NCI-H510A treated with DMSO at 0.1 percent for 48 hours (cell line): ENCODE results near the gene OBSCN.

ENCODE experiments used
- DNase-seq: peaks from one replicate; lab custom pipeline; 2025; lab: John Stamatoyannopoulos, UW

OBSCN gene

GRCh38 chr1:228403231-228403631 lies 195.4 kb downstream of the OBSCN start:
- no peak for DNase-seq

- no peak for DNase-seq
Observed at GRCh38 chr1:228404107-228404720, 196.4 kb downstream of the OBSCN start.

GRCh38 chr1:228405200-228405978 lies 197.5 kb downstream of the OBSCN start:
- DNase-seq: no peak

GRCh38 chr1:228405979-228406228 lies 198.1 kb downstream of the OBSCN start:
- no peak for DNase-seq

GRCh38 chr1:228407106-228408040 lies 199.5 kb downstream of the OBSCN start:
- no peak for DNase-seq

GRCh38 chr1:228408041-228408868 lies 200.4 kb downstream of the OBSCN start:
- DNase-seq: no peak

- DNase-seq: no peak
Observed at GRCh38 chr1:228408869-228409805, 201.3 kb downstream of the OBSCN start.

GRCh38 chr1:228410015-228410414 lies 202.2 kb downstream of the OBSCN start:
- DNase-seq: no peak

GRCh38 chr1:228410671-228411070 lies 202.8 kb downstream of the OBSCN start:
- no peak for DNase-seq

GRCh38 chr1:228411121-228411520 lies 203.3 kb downstream of the OBSCN start:
- DNase-seq: no peak

- DNase-seq: no peak
Observed at GRCh38 chr1:228411548-228412430, 203.9 kb downstream of the OBSCN start.

- DNase-seq: no peak
Observed at GRCh38 chr1:228413241-228414010, 205.6 kb downstream of the OBSCN start.

- no peak for DNase-seq
Observed at GRCh38 chr1:228414511-228415211, 206.8 kb downstream of the OBSCN start.

- no peak for DNase-seq
Observed at GRCh38 chr1:228415221-228415620, 207.4 kb downstream of the OBSCN start.

GRCh38 chr1:228415853-228416216 lies 208.0 kb downstream of the OBSCN start:
- DNase-seq: no peak

- peak; percentile 25 for DNase-seq
Observed at GRCh38 chr1:228416217-228416933, 208.5 kb downstream of the OBSCN start, which contains the start of gene TRIM17. Gene TRIM17 (minus strand): TSS chr1:228416861. CDS start chr1:228415072, 1,789 bp downstream.

- DNase-seq: no peak
Observed at GRCh38 chr1:228417061-228417460, 209.2 kb downstream of the OBSCN start.
